K562 (cell line): Measurements from ENCODE around the gene BBLN. TPM values are rescaled to one million over a fixed set of nuclear protein-coding genes. Genes with fewer than 3 reads are reported as not detected.
A peak's percentile ranks its signal among the peaks of the same experiment; 100 is the strongest.

Experiments
- CCNT2 ChIP-seq: IDR thresholded peaks from 2 replicates; pipeline ENCODE4 v1.6.1; 2011; ENCODE audit warnings: borderline replicate concordance, low read depth, mild to moderate bottlenecking, moderate library complexity, mixed read lengths, low read length; ENCODE audit not compliant: insufficient read length; ENCODE audit errors: extremely low read depth
- DDX20 ChIP-seq: fragments of 450-650 bp; IDR thresholded peaks from 2 replicates; pipeline ENCODE4 v1.6.1; 2016; ENCODE audit warnings: missing genetic modification characterization, low read depth, mild to moderate bottlenecking, missing compliant biosample characterization, moderate library complexity
- E2F3 ChIP-seq: fragments of 250-450 bp; sonication (Bioruptor Pico); IDR thresholded peaks from 2 replicates; pipeline ENCODE4 v1.4.0; 2020; ENCODE audit warnings: mild to moderate bottlenecking
- GABPB2 ChIP-seq: fragments of 250-450 bp; sonication (Bioruptor Pico); conservative IDR thresholded peaks from 2 replicates; pipeline ENCODE4 v1.5.1; 2021; ENCODE audit warnings: mild to moderate bottlenecking
- JUND ChIP-seq, 2 experiments: IDR thresholded peaks; 2 replicates in 1 of 2; 3 replicates in 1 of 2; pipeline ENCODE4 v1.6.1; 2011; ENCODE audit warnings: borderline replicate concordance in 2 of 2, low read depth in 2 of 2, low read length in 2 of 2, improper control_type of control experiment in 1 of 2, missing biosample characterization in 1 of 2, missing genetic modification characterization in 1 of 2, missing genetic modification reagents in 1 of 2
- NEUROD1 ChIP-seq: fragments of 150-350 bp; IDR thresholded peaks from 2 replicates; pipeline ENCODE4 v1.6.1; 2014; ENCODE audit warnings: borderline replicate concordance, low read length, low read depth; ENCODE audit not compliant: partially characterized antibody
- NFE2 ChIP-seq: IDR thresholded peaks from 2 replicates; pipeline ENCODE4 v1.6.1; 2014; ENCODE audit warnings: antibody characterized with exemption, low read depth
- NR2F6 ChIP-seq: fragments of 450-650 bp; formaldehyde crosslinking; IDR thresholded peaks from 2 replicates; pipeline ENCODE4 v1.4.0; 2020; ENCODE audit warnings: mild to moderate bottlenecking
- SUPT5H ChIP-seq: fragments of 450-650 bp; IDR thresholded peaks from 2 replicates; pipeline ENCODE4 v1.6.1; 2016
- TBP ChIP-seq: optimal IDR thresholded peaks from 2 replicates; pipeline ENCODE3; 2011; ENCODE audit warnings: low read depth, low read length, improper control_type of control experiment
- ZKSCAN1 ChIP-seq: fragments of 150-350 bp; IDR thresholded peaks from 2 replicates; pipeline ENCODE4 v1.6.1; 2016; ENCODE audit warnings: low read depth, low read length
- polyA plus RNA-seq, 8 experiments: library from polyadenylated mRNA; depleted of rRNA in 4 of 8; stranded (reverse) in 5 of 8; unstranded in 3 of 8; fragments of >200 nt; fragmentation: Nextera tagmentation in 2 of 8; fragmentation: Illumina TruSeq in 1 of 8; extraction: Ambion mirVana in 2 of 8; extraction: Trizol in 1 of 8; gene quantifications; 2 replicates each; pipeline versions ENCODE4 v1.2.1 to v1.2.3, GENCODE V29; 2011 to 2014; ENCODE audit warnings: inconsistent platforms in 1 of 8, missing spikeins in 1 of 8
- total RNA-seq, 7 experiments: library from RNA; depleted of rRNA in 6 of 7; stranded (reverse); fragments of >200 nt in 6 of 7; fragmentation: Illumina TruSeq in 2 of 7; extraction: Trizol in 2 of 7; gene quantifications; 2 replicates each; pipeline versions ENCODE4 v1.2.1 to v1.2.3, GENCODE V29; 2011 to 2021; ENCODE audit warnings: low replicate concordance in 1 of 7
- TF ChIP-seq, protein P1 (sequence below), 2 experiments: fragments of 450-650 bp in 1 of 2; sonication (generic) in 1 of 2; formaldehyde crosslinking; conservative IDR thresholded peaks; 2 replicates each; pipeline versions ENCODE4 v1.4.0 to v1.8.1; 2020 to 2022; ENCODE audit warnings: mild to moderate bottlenecking in 1 of 2, missing genetic modification reagents in 1 of 2
- TF ChIP-seq, protein P2 (sequence below): sonication (generic); formaldehyde crosslinking; IDR thresholded peaks from 2 replicates; pipeline ENCODE4 v1.8.1; 2022; ENCODE audit warnings: missing genetic modification reagents
- TF ChIP-seq, protein P3 (sequence below): sonication (generic); formaldehyde crosslinking; IDR thresholded peaks from 2 replicates; pipeline ENCODE4 v1.8.1; 2023; ENCODE audit warnings: mild to moderate bottlenecking, missing genetic modification reagents, moderate library complexity
- TF ChIP-seq, protein P4 (sequence below): fragments of 450-650 bp; IDR thresholded peaks from 2 replicates; pipeline ENCODE4 v1.6.1; 2016; ENCODE audit warnings: low read depth

The BBLN gene
- total and polyA plus RNA-seq, 9 of the 15 experiments (the other 6 are each of a cell fraction or from before 2014, with no cell fraction given), result 4.2 to 331 (median 87.1) TPM

DNA sequence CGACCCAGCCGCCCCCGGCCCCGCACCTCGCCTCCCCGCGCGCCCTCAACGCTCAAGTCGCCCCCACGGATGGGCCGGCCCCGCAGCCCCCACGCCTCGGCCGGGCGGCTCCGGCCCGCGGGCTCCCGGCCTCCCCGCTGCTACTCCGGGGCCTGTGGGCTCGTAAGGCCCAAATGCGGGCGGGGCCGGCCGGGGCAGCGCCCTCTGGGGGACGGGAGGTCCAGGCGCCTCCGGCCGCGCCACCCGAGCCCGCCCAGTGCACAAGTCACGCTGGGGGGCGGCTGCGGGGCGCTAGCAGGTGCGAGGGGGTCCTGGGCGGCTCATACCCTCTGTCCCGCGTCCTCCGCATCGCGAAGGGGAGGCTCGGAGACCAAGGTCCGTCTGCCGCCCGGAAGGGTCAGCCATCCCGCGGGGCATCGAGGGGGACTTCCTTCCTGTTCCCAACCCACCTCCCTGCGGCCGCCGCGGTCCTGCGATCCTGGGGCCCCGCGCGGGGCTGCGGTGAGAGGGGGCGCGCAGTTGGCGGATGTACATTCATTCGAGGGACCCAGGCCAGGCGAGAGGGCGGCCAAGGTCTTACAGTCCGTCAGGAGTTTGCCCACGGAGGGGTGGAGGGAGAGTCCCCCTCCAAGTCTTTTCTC is 31.5 kb downstream of the BBLN start, which contains the start of gene CIZ1 (continued):
- TF ChIP-seq, protein P1, sequence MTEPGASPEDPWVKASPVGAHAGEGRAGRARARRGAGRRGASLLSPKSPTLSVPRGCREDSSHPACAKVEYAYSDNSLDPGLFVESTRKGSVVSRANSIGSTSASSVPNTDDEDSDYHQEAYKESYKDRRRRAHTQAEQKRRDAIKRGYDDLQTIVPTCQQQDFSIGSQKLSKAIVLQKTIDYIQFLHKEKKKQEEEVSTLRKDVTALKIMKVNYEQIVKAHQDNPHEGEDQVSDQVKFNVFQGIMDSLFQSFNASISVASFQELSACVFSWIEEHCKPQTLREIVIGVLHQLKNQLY (CRISPR knock-in tag; conservative IDR thresholded peaks at IDR 0.05), result peak in 1 of 2 experiments; percentile 49; a peak in 2 of 4 replicates
- TF ChIP-seq JUND (IDR thresholded peaks at IDR 0.05; ENCODE audit: borderline replicate concordance, low read depth, low read length) (peak; percentile 60), JUND (tag; IDR thresholded peaks at IDR 0.05; ENCODE audit: borderline replicate concordance, low read depth, low read length) (no peak; the same call in 2 of the 3 replicates), NFE2 (no peak), SUPT5H (no peak), ZKSCAN1 (peak; percentile 48; the same call in 1 of the 2 replicates), E2F3 (CRISPR knock-in tag) (peak; percentile 94), NEUROD1 (peak; percentile 50), NR2F6 (no peak), TBP (peak; percentile 87), CCNT2 (no peak), DDX20 (no peak), GABPB2 (CRISPR knock-in tag) (peak; percentile 75; the same call in 1 of the 2 replicates)
- TF ChIP-seq, protein P2, sequence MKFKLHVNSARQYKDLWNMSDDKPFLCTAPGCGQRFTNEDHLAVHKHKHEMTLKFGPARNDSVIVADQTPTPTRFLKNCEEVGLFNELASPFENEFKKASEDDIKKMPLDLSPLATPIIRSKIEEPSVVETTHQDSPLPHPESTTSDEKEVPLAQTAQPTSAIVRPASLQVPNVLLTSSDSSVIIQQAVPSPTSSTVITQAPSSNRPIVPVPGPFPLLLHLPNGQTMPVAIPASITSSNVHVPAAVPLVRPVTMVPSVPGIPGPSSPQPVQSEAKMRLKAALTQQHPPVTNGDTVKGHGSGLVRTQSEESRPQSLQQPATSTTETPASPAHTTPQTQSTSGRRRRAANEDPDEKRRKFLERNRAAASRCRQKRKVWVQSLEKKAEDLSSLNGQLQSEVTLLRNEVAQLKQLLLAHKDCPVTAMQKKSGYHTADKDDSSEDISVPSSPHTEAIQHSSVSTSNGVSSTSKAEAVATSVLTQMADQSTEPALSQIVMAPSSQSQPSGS (CRISPR knock-in tag), result no peak
- TF ChIP-seq, protein P3, sequence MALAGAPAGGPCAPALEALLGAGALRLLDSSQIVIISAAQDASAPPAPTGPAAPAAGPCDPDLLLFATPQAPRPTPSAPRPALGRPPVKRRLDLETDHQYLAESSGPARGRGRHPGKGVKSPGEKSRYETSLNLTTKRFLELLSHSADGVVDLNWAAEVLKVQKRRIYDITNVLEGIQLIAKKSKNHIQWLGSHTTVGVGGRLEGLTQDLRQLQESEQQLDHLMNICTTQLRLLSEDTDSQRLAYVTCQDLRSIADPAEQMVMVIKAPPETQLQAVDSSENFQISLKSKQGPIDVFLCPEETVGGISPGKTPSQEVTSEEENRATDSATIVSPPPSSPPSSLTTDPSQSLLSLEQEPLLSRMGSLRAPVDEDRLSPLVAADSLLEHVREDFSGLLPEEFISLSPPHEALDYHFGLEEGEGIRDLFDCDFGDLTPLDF (CRISPR knock-in tag), result peak; percentile 90; the same call in 1 of the 2 replicates
- TF ChIP-seq, protein P4, sequence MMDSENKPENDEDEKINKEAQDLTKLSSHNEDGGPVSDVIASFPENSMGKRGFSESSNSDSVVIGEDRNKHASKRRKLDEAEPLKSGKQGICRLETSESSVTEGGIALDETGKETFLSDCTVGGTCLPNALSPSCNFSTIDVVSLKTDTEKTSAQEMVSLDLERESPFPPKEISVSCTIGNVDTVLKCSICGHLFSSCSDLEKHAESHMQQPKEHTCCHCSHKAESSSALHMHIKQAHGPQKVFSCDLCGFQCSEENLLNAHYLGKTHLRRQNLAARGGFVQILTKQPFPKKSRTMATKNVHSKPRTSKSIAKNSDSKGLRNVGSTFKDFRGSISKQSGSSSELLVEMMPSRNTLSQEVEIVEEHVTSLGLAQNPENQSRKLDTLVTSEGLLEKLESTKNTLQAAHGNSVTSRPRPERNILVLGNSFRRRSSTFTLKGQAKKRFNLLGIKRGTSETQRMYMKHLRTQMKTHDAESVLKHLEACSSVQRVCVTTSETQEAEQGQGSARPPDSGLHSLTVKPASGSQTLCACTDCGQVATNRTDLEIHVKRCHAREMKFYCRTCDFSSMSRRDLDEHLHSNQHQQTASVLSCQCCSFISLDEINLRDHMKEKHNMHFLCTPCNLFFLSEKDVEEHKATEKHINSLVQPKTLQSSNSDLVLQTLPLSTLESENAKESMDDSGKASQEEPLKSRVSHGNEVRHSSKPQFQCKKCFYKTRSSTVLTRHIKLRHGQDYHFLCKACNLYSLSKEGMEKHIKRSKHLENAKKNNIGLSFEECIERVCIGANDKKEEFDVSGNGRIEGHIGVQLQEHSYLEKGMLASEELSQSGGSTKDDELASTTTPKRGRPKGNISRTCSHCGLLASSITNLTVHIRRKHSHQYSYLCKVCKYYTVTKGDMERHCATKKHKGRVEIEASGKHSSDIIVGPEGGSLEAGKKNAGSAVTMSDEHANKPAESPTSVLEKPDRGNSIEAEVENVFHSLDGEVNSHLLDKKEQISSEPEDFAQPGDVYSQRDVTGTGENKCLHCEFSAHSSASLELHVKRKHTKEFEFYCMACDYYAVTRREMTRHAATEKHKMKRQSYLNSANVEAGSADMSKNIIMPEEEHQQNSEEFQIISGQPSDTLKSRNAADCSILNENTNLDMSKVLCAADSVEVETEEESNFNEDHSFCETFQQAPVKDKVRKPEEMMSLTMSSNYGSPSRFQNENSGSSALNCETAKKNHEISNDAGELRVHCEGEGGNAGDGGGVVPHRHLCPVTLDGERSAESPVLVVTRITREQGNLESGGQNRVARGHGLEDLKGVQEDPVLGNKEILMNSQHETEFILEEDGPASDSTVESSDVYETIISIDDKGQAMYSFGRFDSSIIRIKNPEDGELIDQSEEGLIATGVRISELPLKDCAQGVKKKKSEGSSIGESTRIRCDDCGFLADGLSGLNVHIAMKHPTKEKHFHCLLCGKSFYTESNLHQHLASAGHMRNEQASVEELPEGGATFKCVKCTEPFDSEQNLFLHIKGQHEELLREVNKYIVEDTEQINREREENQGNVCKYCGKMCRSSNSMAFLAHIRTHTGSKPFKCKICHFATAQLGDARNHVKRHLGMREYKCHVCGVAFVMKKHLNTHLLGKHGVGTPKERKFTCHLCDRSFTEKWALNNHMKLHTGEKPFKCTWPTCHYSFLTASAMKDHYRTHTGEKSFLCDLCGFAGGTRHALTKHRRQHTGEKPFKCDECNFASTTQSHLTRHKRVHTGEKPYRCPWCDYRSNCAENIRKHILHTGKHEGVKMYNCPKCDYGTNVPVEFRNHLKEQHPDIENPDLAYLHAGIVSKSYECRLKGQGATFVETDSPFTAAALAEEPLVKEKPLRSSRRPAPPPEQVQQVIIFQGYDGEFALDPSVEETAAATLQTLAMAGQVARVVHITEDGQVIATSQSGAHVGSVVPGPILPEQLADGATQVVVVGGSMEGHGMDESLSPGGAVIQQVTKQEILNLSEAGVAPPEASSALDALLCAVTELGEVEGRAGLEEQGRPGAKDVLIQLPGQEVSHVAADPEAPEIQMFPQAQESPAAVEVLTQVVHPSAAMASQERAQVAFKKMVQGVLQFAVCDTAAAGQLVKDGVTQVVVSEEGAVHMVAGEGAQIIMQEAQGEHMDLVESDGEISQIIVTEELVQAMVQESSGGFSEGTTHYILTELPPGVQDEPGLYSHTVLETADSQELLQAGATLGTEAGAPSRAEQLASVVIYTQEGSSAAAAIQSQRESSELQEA, result no peak
